GM19239 (cell line): ENCODE results near the gene DOCK10.
"Not testable (repeated sequence)": the region's sequence is repeated elsewhere in the genome, so short reads cannot be mapped to it uniquely, and the experiment has no call there.

Experiments
- DNase-seq: peaks from one replicate; pipeline ENCODE4 v3.0.0; 2011; ENCODE audit warnings: low spot score; ENCODE audit not compliant: insufficient read length
- FAIRE-seq: peaks from 2 replicates; lab custom pipeline; 2011; peaks lifted over from hg19 to GRCh38; lab: Jason Lieb, UNC

Gene DOCK10

GRCh38 chr2:224927646-224928173 is 114.6 kb downstream of the DOCK10 start:
- DNase-seq (no peak), FAIRE-seq (no peak)

GRCh38 chr2:224927011-224927410 is 115.3 kb downstream of the DOCK10 start:
- FAIRE-seq: no peak
- DNase-seq: no peak

- FAIRE-seq (no peak), DNase-seq (no peak)
Observed at GRCh38 chr2:224925810-224926100, 116.5 kb downstream of the DOCK10 start.

GRCh38 chr2:224925061-224925809 is 117.0 kb downstream of the DOCK10 start:
- no peak for DNase-seq
- FAIRE-seq: peak; percentile 90

- FAIRE-seq (no peak), DNase-seq (no peak)
Observed at GRCh38 chr2:224924631-224925030, 117.6 kb downstream of the DOCK10 start.

- peak; percentile 35 for DNase-seq
- FAIRE-seq: peak; percentile 88
Observed at GRCh38 chr2:224922142-224922727, 120.0 kb downstream of the DOCK10 start.

- DNase-seq (no peak), FAIRE-seq (no peak)
Observed at GRCh38 chr2:224919472-224920110, 122.7 kb downstream of the DOCK10 start.

DNA sequence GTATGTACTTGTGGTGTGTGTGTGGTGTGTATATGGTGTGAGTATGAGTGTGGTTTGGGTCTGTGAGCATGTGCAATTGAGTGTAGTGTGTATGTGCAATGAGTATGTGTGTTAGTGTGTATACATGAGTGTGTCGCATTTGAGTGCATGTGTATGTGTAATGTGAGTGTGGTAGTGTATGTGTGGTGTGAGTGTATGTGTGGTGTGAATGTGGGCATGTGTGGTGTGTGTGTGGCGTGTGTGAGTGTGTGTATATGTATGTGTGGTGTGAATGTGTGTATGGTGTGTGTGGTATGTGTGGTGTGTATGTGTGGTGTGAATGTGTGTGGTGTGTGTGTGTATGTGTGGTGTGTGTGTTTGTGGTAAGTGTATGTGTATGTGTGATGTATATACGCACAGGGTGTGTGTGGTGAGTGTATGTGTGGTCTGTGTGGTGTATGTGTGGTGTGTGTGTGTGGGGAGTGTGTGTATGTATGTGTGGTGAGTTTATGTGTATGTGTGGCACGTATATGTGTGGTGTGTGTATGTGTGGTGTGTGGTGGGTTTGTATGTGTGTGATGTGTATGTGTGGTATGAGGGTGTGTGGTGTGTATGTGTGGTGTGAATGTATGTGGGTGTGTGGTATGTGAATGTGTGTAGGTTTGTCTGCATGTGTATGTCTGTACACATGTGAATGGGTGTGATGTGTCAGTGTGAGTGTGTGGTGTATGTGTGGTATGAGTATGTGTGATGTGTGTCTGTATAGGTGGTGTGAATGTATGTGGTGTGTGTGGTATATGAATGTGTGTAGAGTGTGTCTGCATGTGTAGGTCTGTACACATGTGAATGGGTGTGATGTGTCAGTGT is 123.4 kb downstream of the DOCK10 start:
- FAIRE-seq (no peak), DNase-seq (no peak)

DNA sequence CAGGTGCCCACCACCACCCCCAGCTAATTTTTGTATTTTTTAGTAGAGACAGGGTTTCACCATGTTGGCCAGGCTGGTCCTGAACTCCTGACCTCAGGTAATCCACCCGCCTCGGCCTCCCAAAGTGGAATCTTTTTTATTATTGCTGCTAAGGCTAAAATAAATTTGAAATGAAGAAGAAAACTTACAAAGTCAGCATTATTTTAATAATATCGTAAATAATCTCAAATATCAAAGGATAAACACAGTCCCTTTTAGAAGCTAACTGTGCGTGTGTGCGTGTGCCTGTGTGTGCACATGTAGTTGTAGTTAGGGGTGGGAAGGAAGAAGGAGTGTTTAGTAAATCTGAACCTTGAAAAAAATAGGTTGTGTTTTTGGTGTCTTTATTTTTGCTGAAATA is 125.0 kb downstream of the DOCK10 start:
- DNase-seq, FAIRE-seq: not testable (repeated sequence)

- no peak for FAIRE-seq
Observed at GRCh38 chr2:224915136-224915535, 127.1 kb downstream of the DOCK10 start.

GRCh38 chr2:224910574-224910925 is 131.7 kb downstream of the DOCK10 start:
- no peak for DNase-seq
- peak; percentile 26 for FAIRE-seq

More at GRCh38 chr2:224915136-224915535, 127.1 kb downstream of the DOCK10 start:
- DNase-seq: no peak

- DNase-seq: no peak
- FAIRE-seq: no peak
Observed at GRCh38 chr2:224909885-224910573, 132.2 kb downstream of the DOCK10 start.

DNA sequence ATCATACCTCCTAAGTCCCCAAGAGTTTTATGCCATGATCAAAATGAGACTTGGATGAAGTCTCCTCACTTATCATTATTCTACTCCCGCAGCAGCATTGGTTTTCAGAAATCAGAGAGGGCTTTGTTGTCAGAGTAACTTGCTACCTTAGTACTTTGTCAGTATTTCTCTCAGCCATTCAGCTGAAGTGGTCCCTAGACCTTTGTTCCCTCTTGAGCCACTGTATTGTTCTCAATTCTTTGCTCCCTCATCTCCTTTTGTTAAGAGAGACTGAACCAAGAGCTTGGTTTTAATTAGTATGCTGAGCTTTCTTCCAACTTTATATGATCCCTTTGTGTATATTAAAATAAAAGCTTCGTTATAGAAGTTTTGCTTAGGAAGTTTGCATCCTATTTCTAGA is 133.4 kb downstream of the DOCK10 start:
- DNase-seq (no peak), FAIRE-seq (no peak)

- DNase-seq (no peak), FAIRE-seq (no peak)
Observed at GRCh38 chr2:224904381-224904780, 137.9 kb downstream of the DOCK10 start.

- DNase-seq: no peak
- no peak for FAIRE-seq
Observed at GRCh38 chr2:224903621-224904020, 138.6 kb downstream of the DOCK10 start.

DNA sequence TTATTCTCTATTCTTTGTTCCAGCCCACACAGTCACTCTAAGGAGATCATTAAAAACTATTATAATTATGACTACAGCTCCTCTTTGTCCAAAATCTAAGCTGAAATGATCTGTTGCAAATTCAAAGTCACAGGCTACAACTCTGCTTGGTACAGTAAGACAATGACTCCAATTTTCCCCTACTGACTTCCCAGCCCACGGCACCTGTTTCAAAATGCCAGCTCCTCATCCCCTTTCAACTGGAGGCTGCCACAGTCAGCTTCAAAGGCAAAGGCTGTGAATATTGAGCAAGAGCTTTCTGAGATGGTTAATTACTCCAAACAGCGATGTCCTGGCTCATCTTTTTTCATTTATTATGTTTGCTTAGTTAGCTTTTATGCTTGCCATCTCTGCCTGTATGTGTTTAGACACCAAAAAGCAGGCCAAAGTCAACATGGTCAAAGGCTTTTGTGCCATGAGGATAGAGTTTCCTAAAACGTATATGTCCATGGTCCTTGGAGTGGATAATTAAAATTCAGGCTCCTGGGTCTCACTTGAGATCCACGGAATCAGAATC is 141.1 kb downstream of the DOCK10 start:
- FAIRE-seq (no peak), DNase-seq (no peak)

- DNase-seq: no peak
- FAIRE-seq: no peak
Observed at GRCh38 chr2:224895377-224895776, 146.9 kb downstream of the DOCK10 start.

DNA sequence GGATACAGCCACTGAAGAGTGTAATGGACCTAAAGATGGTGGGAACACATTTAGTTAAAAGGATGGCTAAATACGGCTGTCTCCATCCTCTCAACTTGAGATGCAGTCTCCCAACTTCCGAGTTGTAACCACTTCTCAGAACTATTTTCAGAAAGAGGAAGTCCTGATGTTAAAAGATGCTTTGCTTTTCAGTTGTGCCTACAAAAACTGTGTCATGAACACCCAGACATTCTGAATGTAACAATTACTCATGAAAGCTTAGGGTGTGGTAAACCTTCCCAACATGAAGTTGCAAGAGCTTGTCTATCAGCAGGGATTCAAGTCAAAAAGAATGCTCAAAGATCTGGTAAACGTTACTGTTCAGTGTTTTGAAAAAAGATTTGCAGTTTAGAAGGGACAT is 147.9 kb downstream of the DOCK10 start:
- peak; percentile 98 for FAIRE-seq
- DNase-seq: peak; percentile 20

GRCh38 chr2:224893848-224894247 is 148.4 kb downstream of the DOCK10 start:
- DNase-seq (no peak), FAIRE-seq (peak; percentile 23)
